ENCODE data around the gene LPP. TPM values are rescaled to one million over a fixed set of nuclear protein-coding genes. Genes with fewer than 3 reads are reported as not detected.

The LPP gene
- total and polyA plus RNA-seq, 10 of the 15 experiments (the other 5 are each of a cell fraction or from before 2014, with no cell fraction given), result under 0.01 to 0.62 (median 0.03) TPM

GRCh38 chr3:188408831-188409230, 254.9 kb downstream of the LPP start:
- in situ Hi-C loops (cut with MboI), result no loop called here
- no peak for TF ChIP-seq SIX5 (IDR thresholded peaks at IDR 0.05; ENCODE audit: low read depth, low read length, severe bottlenecking)
- TF ChIP-seq REST (IDR thresholded peaks at IDR 0.05; ENCODE audit: low read depth, low read length), result no peak
- no peak for TF ChIP-seq SUPT20H (IDR thresholded peaks at IDR 0.05; ENCODE audit: borderline replicate concordance, control insufficient read depth, low read depth, low read length)
- TF ChIP-seq CHD2 (IDR thresholded peaks at IDR 0.05; ENCODE audit: borderline replicate concordance, low read depth, low read length), result no peak
- no peak for TF ChIP-seq BACH1 (IDR thresholded peaks at IDR 0.05; ENCODE audit: borderline replicate concordance)
- TF ChIP-seq, protein P1, sequence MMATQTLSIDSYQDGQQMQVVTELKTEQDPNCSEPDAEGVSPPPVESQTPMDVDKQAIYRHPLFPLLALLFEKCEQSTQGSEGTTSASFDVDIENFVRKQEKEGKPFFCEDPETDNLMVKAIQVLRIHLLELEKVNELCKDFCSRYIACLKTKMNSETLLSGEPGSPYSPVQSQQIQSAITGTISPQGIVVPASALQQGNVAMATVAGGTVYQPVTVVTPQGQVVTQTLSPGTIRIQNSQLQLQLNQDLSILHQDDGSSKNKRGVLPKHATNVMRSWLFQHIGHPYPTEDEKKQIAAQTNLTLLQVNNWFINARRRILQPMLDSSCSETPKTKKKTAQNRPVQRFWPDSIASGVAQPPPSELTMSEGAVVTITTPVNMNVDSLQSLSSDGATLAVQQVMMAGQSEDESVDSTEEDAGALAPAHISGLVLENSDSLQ (IDR thresholded peaks at IDR 0.05), result no peak
- TF ChIP-seq IKZF1 (conservative IDR thresholded peaks at IDR 0.05), result no peak
- no peaks in the 10 kb centered on the region for H3K9me3 ChIP-seq (replicated peaks; ENCODE audit: control insufficient read depth, insufficient read depth, low read length)
- ChIA-PET RAD21 (ENCODE audit: unreplicated experiment) (no interaction called here), CTCF (interaction anchor here (1.0 to 1.6 kb wide), 3 partner anchors 14 to 669 kb away, joined by 3 read pairs; no protein-coding TSS in a partner anchor), SMC1A (ENCODE audit: uncharacterized antibody, unreplicated experiment) (no interaction called here), POLR2A (interaction anchor here (0.6 kb wide), 1 partner anchor 1122 kb away, joined by 3 read pairs; no protein-coding TSS in a partner anchor)
- 61% methylated on average over 3 of the region's 3 CpGs for WGBS (ENCODE audit: insufficient coverage, insufficient replicate concordance, low lambda C conversion rate, missing lambda C conversion rate)
- H3K36me3 ChIP-seq (ENCODE audit: control insufficient read depth in 2 of 2, insufficient read depth in 2 of 2, low read length in 1 of 2), result no peaks in the 10 kb centered on the region
- no peaks in the 10 kb centered on the region for H3K79me2 ChIP-seq (ENCODE audit: control insufficient read depth, insufficient read depth, low read length)
- no peak overlapping the region for H3K4me3 ChIP-seq
- no peak overlapping the region for H2AFZ ChIP-seq (ENCODE audit: control insufficient read depth, low read depth, low read length)
- H3K4me1 ChIP-seq (ENCODE audit: control insufficient read depth, insufficient read depth, low read length), result no peaks in the 10 kb centered on the region
- H3K4me2 ChIP-seq (ENCODE audit: control insufficient read depth, insufficient read depth), result no peak overlapping the region
- BruUV-seq (replicated peaks), result no TSS peak
- ATAC-seq (no peak), DNase-seq (ENCODE audit: low read depth, low spot score) (no peak), FAIRE-seq (no peak)
- H4K20me1 ChIP-seq (ENCODE audit: control insufficient read depth, insufficient read depth), result no peaks in the 10 kb centered on the region
- H3K27me3 ChIP-seq (replicated peaks in 1 of 2; ENCODE audit: control insufficient read depth in 2 of 2, insufficient read depth in 2 of 2, low read length in 1 of 2), result peaks cover 0 to 3% of the 10 kb centered on the region in 2 experiments; a peak in 1 of 4 replicates
- no peak overlapping the region for H3K9ac ChIP-seq (ENCODE audit: control insufficient read depth, insufficient read depth, low read length)
- H3K27ac ChIP-seq (ENCODE audit: control insufficient read depth, insufficient read depth), result no peak overlapping the region
- intact Hi-C loops (cut with micrococcal nuclease; ENCODE audit: unreplicated experiment), result no loop called here

Data from GM12878 (cell line).